Measurements from ENCODE around the gene ATF1. TPM values are rescaled to one million over a fixed set of nuclear protein-coding genes. Genes with fewer than 3 reads are reported as not detected.
A peak's percentile ranks its signal among the peaks of the same experiment; 100 is the strongest.

ATF1 gene
- total RNA-seq (2022) = 73.1 and 87.2 TPM in 2 replicates
- Bru-seq, nascent RNA = percentile 75 among the genes with signal in this experiment
- BruChase-seq, experiment 1, labeled RNA remaining after a 6-hour chase = percentile 79 among the genes with signal in this experiment
- percentile 73 among the genes with signal in this experiment for BruChase-seq, experiment 2, labeled RNA remaining after a 2-hour chase
- long read RNA-seq, transcript ATF1-201 (7 exons, 2,181 nt) = major isoform, 138 of 163 reads
- long read RNA-seq, partial matches to known transcripts = 5 of 163 reads
- long read RNA-seq, other reads (novel, unspliced or antisense) = 20 of 163 reads

GRCh38 chr12:50763639-50764285, at the start of gene ATF1:
Gene ATF1, plus strand, starts transcription at chr12:50764101. Its CDS starts 16,045 bp downstream, at chr12:50780146.
- Mint-ChIP-seq H3K4me1 (ENCODE audit: insufficient read depth, unreplicated experiment) (peaks cover 20% of the 10 kb centered on the region), H3K9me3 (ENCODE audit: unreplicated experiment) (no peaks in the 10 kb centered on the region), H3K4me3 (ENCODE audit: unreplicated experiment) (peak within 1 kb of the TSS; percentile 87), H3K27ac (ENCODE audit: low read depth, unreplicated experiment) (peak within 1 kb of the TSS; percentile 99), H3K36me3 (ENCODE audit: insufficient read depth, unreplicated experiment) (peaks cover 15% of the 10 kb centered on the region), H3K27me3 (ENCODE audit: insufficient read depth, unreplicated experiment) (no peaks in the 10 kb centered on the region)
- CTCF ChIA-PET = interaction anchor here (0.7 to 5.7 kb wide), 12 partner anchors 10 to 577 kb away, joined by 3 to 79 read pairs (median 9); partner anchors contain the start of gene SLC11A2
- no TSS peak for BruUV-seq (replicated peaks)
- intact Hi-C loops (cut with micrococcal nuclease) = loop anchor here (2.0 to 10.0 kb wide), 2 partner anchors 37 to 161 kb away; a partner anchor contains a TSS
- TF ChIP-seq CTCF (IDR thresholded peaks at IDR 0.05; ENCODE audit: unreplicated experiment) = no peak
- peak; percentile 90 for DNase-seq (ENCODE audit: unreplicated experiment)
- POLR2A ChIA-PET = interaction anchor here (0.6 to 5.4 kb wide), 46 partner anchors 9 to 1495 kb away, joined by 3 to 149 read pairs (median 5); partner anchors contain the start of genes DAZAP2, DIP2B, LETMD1 and SLC11A2

GRCh38 chr12:50715174-50715573, 48.7 kb upstream of the ATF1 start:
- Mint-ChIP-seq H3K36me3 (ENCODE audit: insufficient read depth, unreplicated experiment) (peaks cover 44% of the 10 kb centered on the region), H3K27me3 (ENCODE audit: insufficient read depth, unreplicated experiment) (no peaks in the 10 kb centered on the region), H3K4me1 (ENCODE audit: insufficient read depth, unreplicated experiment) (no peaks in the 10 kb centered on the region), H3K27ac (ENCODE audit: low read depth, unreplicated experiment) (no peak overlapping the region), H3K9me3 (ENCODE audit: unreplicated experiment) (no peaks in the 10 kb centered on the region), H3K4me3 (ENCODE audit: unreplicated experiment) (no peak overlapping the region)
- CTCF ChIA-PET = interaction anchor here (0.5 to 1.4 kb wide), 4 partner anchors 17 to 847 kb away, joined by 3 read pairs; no protein-coding TSS in a partner anchor
- intact Hi-C loops (cut with micrococcal nuclease) = no loop called here
- POLR2A ChIA-PET = interaction anchor here (1.5 kb wide), 1 partner anchor 12 kb away, joined by 3 read pairs; no protein-coding TSS in a partner anchor
- no TSS peak for BruUV-seq (replicated peaks)
- DNase-seq (ENCODE audit: unreplicated experiment) = no peak
- TF ChIP-seq CTCF (IDR thresholded peaks at IDR 0.05; ENCODE audit: unreplicated experiment) = no peak

GRCh38 chr12:50718760-50719159, 45.1 kb upstream of the ATF1 start:
- Mint-ChIP-seq H3K4me1 (ENCODE audit: insufficient read depth, unreplicated experiment) (no peaks in the 10 kb centered on the region), H3K27ac (ENCODE audit: low read depth, unreplicated experiment) (no peak overlapping the region), H3K27me3 (ENCODE audit: insufficient read depth, unreplicated experiment) (no peaks in the 10 kb centered on the region), H3K36me3 (ENCODE audit: insufficient read depth, unreplicated experiment) (peaks cover 54% of the 10 kb centered on the region), H3K9me3 (ENCODE audit: unreplicated experiment) (no peaks in the 10 kb centered on the region), H3K4me3 (ENCODE audit: unreplicated experiment) (no peak overlapping the region)
- BruUV-seq (replicated peaks) = no TSS peak
- no peak for DNase-seq (ENCODE audit: unreplicated experiment)
- CTCF ChIA-PET = interaction anchor here (1.0 kb wide), 1 partner anchor 214 kb away, joined by 4 read pairs; the partner anchor contains the start of gene DIP2B
- intact Hi-C loops (cut with micrococcal nuclease) = no loop called here
- POLR2A ChIA-PET = no interaction called here
- TF ChIP-seq CTCF (IDR thresholded peaks at IDR 0.05; ENCODE audit: unreplicated experiment) = no peak

- Mint-ChIP-seq H3K4me1 (ENCODE audit: insufficient read depth, unreplicated experiment) (peaks cover 1% of the 10 kb centered on the region), H3K9me3 (ENCODE audit: unreplicated experiment) (no peaks in the 10 kb centered on the region), H3K4me3 (ENCODE audit: unreplicated experiment) (no peak overlapping the region), H3K27me3 (ENCODE audit: insufficient read depth, unreplicated experiment) (no peaks in the 10 kb centered on the region), H3K27ac (ENCODE audit: low read depth, unreplicated experiment) (no peak overlapping the region), H3K36me3 (ENCODE audit: insufficient read depth, unreplicated experiment) (peaks cover 67% of the 10 kb centered on the region)
- TF ChIP-seq CTCF (IDR thresholded peaks at IDR 0.05; ENCODE audit: unreplicated experiment) = no peak
- no peak for DNase-seq (ENCODE audit: unreplicated experiment)
- intact Hi-C loops (cut with micrococcal nuclease) = no loop called here
- CTCF ChIA-PET = interaction anchor here (0.6 to 1.0 kb wide), 3 partner anchors 184 to 267 kb away, joined by 3 to 5 read pairs (median 5); no protein-coding TSS in a partner anchor
- BruUV-seq (replicated peaks) = no TSS peak
- POLR2A ChIA-PET = no interaction called here
These were observed 43.8 kb upstream of the ATF1 start for GRCh38 chr12:50720085-50720484.

Data from MCF 10A (cell line).